Gastrocnemius medialis (tissue), 4 donors: ENCODE results near the gene NRG3. TPM values are rescaled to one million over a fixed set of nuclear protein-coding genes. Genes with fewer than 3 reads are reported as not detected.

ENCODE experiments used
- ATAC-seq, 2 donors: fragments of 150-250 bp; one replicate each; pipeline ENCODE4 v1.9.1; 2016
- DNase-seq, 2 donors: peaks; one replicate each; pipeline ENCODE4 v3.0.0-alpha.2; 2019
- H3K27ac ChIP-seq, 4 donors: fragments of 200-600 bp; sonication (generic); 1 replicate in 1 of 4; 2 replicates in 3 of 4; pipeline ENCODE4 v1.5.1; 2016 to 2018; ENCODE audit warnings: mild to moderate bottlenecking in 2 of 4, moderate library complexity in 1 of 4
- H3K27me3 ChIP-seq, 3 donors: fragments of 200-600 bp; sonication (generic) in 2 of 3; 1 replicate in 1 of 3; 2 replicates in 2 of 3; pipeline versions ENCODE4 v1.5.1 to v1.6.0; 2016 to 2019; ENCODE audit warnings: mild to moderate bottlenecking in 1 of 3, moderate library complexity in 1 of 3
- H3K36me3 ChIP-seq, 2 donors: fragments of 200-600 bp; sonication (generic) in 1 of 2; one replicate each; pipeline ENCODE4 v1.5.1; 2017 to 2018
- H3K4me1 ChIP-seq, 2 donors: fragments of 200-600 bp; sonication (generic) in 1 of 2; one replicate each; pipeline ENCODE4 v1.5.1; 2016 to 2017; ENCODE audit warnings: mild to moderate bottlenecking in 2 of 2
- H3K4me3 ChIP-seq, 4 donors: fragments of 200-600 bp; sonication (generic) in 3 of 4; 1 replicate in 1 of 4; 2 replicates in 3 of 4; pipeline ENCODE4 v1.5.1; 2016 to 2019; ENCODE audit warnings: mild to moderate bottlenecking in 2 of 4
- H3K9me3 ChIP-seq, 3 donors: fragments of 200-600 bp; sonication (generic) in 2 of 3; 1 replicate in 1 of 3; 2 replicates in 2 of 3; pipeline ENCODE4 v1.5.1; 2016 to 2019
- POLR2A ChIP-seq, 2 donors: fragments of 450-650 bp; IDR thresholded peaks; one replicate each; pipeline ENCODE4 v1.6.1; 2017; ENCODE audit warnings: antibody characterized with exemption in 2 of 2, mild to moderate bottlenecking in 2 of 2, moderate library complexity in 2 of 2
- in situ Hi-C, 4 donors: fragments of 200-750 bp; cut with MboI; loops; one replicate each; pipeline versions ENCODE4 v1.15.0 to v1.8.0; 2017; ENCODE audit warnings: low sequenced_read_pairs in 4 of 4
- intact Hi-C: fragments of 100-400 bp; cut with DNase I; formaldehyde crosslinking; loops from one replicate; pipeline ENCODE4 v1.15.1; 2023; ENCODE audit warnings: low total_unique reads
- total RNA-seq, 4 donors: library from RNA; depleted of rRNA; stranded (reverse); fragments of >200 nt; gene quantifications; one replicate each; pipeline versions ENCODE4 v1.1.0 to v1.2.3, GENCODE V29; 2016
- TF ChIP-seq, protein P1 (sequence below), 5 experiments: fragments of 450-650 bp in 3 of 5; fragments of 200-600 bp in 2 of 5; sonication (generic) in 2 of 5; IDR thresholded peaks in 4 of 5; conservative IDR thresholded peaks in 1 of 5; 1 replicate in 4 of 5; 2 replicates in 1 of 5; pipeline ENCODE4 v1.5.1; 2016 to 2019; ENCODE audit warnings: antibody characterized with exemption in 5 of 5, mild to moderate bottlenecking in 3 of 5, moderate library complexity in 3 of 5

The NRG3 gene
- total RNA-seq, 4 donors from 2014 or later: not detected

DNA sequence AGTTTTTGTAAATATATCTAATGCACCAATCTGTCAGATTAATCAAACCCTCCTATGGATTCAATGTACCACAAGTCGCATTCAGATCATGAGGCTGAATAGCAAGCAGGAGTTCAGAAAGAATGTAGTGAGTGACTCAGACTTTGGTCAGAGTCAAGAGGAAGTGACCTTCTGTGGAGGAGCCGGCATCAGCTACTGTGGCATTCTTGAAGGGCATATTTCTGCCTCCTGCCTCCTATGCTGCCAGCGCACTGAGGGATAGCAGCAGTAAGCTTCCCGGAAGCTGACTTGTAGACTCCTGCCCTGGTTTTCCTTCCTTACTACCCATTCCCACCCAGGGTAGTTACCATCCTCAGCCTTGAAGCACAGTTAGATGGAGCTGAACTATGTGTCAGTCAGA lies 867.5 kb downstream of the NRG3 start:
- in situ Hi-C loops (no loop called here), intact Hi-C loops (no loop called here)
- Histone ChIP-seq H3K36me3 (no peaks in the 10 kb centered on the region), H3K9me3 (no peaks in the 10 kb centered on the region), H3K4me1 (no peaks in the 10 kb centered on the region), H3K4me3 (no peak overlapping the region), H3K27me3 (no peaks in the 10 kb centered on the region), H3K27ac (no peak overlapping the region)
- no peak for ATAC-seq
- DNase-seq: no peak
- TF ChIP-seq POLR2A (IDR thresholded peaks at IDR 0.05): no peak
- TF ChIP-seq, protein P1, sequence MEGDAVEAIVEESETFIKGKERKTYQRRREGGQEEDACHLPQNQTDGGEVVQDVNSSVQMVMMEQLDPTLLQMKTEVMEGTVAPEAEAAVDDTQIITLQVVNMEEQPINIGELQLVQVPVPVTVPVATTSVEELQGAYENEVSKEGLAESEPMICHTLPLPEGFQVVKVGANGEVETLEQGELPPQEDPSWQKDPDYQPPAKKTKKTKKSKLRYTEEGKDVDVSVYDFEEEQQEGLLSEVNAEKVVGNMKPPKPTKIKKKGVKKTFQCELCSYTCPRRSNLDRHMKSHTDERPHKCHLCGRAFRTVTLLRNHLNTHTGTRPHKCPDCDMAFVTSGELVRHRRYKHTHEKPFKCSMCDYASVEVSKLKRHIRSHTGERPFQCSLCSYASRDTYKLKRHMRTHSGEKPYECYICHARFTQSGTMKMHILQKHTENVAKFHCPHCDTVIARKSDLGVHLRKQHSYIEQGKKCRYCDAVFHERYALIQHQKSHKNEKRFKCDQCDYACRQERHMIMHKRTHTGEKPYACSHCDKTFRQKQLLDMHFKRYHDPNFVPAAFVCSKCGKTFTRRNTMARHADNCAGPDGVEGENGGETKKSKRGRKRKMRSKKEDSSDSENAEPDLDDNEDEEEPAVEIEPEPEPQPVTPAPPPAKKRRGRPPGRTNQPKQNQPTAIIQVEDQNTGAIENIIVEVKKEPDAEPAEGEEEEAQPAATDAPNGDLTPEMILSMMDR (IDR thresholded peaks at IDR 0.05 in 4 of 5, conservative IDR thresholded peaks at IDR 0.05 in 1 of 5): no peak

- H3K27me3 ChIP-seq: no peaks in the 10 kb centered on the region
- H3K27ac ChIP-seq: no peak overlapping the region
- no peak for TF ChIP-seq POLR2A (IDR thresholded peaks at IDR 0.05)
- TF ChIP-seq, protein P1 (IDR thresholded peaks at IDR 0.05 in 4 of 5, conservative IDR thresholded peaks at IDR 0.05 in 1 of 5): no peak
- ATAC-seq (no peak), DNase-seq (no peak)
- intact Hi-C loops (no loop called here), in situ Hi-C loops (no loop called here)
- no peaks in the 10 kb centered on the region for H3K4me1 ChIP-seq
- H3K36me3 ChIP-seq: no peaks in the 10 kb centered on the region
- H3K9me3 ChIP-seq: no peaks in the 10 kb centered on the region
- H3K4me3 ChIP-seq: no peak overlapping the region
These were observed 867.9 kb downstream of the NRG3 start for GRCh38 chr10:82742898-82743297.

DNA sequence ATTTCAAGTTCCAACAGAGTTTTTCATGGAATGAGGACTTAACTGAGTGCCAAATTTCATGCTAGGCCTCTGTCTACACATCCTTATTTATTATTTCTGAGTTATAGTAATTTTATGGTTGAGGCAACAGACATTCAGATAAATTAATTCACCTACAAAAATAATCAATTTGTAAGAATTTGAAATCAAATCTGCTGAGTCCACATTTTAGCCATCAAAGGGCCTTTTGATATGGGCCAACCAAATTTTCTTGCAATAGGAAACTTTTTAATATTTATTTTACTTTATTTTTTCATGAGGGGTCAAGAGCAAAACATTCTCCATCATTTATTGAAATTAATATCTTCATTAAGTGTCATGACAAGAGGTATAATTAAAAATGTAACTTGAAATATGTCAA lies 875.5 kb downstream of the NRG3 start:
- H3K36me3 ChIP-seq: no peaks in the 10 kb centered on the region
- DNase-seq (no peak), ATAC-seq (no peak)
- H3K27me3 ChIP-seq: no peaks in the 10 kb centered on the region
- in situ Hi-C loops (no loop called here), intact Hi-C loops (no loop called here)
- H3K4me1 ChIP-seq: no peaks in the 10 kb centered on the region
- no peak for TF ChIP-seq POLR2A (IDR thresholded peaks at IDR 0.05)
- TF ChIP-seq, protein P1 (IDR thresholded peaks at IDR 0.05 in 4 of 5, conservative IDR thresholded peaks at IDR 0.05 in 1 of 5): no peak
- no peaks in the 10 kb centered on the region for H3K9me3 ChIP-seq
- no peak overlapping the region for H3K27ac ChIP-seq
- H3K4me3 ChIP-seq: no peak overlapping the region

GRCh38 chr10:82757397-82757796 lies 882.4 kb downstream of the NRG3 start:
- TF ChIP-seq POLR2A (IDR thresholded peaks at IDR 0.05): no peak
- TF ChIP-seq, protein P1 (IDR thresholded peaks at IDR 0.05 in 4 of 5, conservative IDR thresholded peaks at IDR 0.05 in 1 of 5): no peak
- intact Hi-C loops (no loop called here), in situ Hi-C loops (no loop called here)
- ATAC-seq: no peak
- DNase-seq: no peak
- no peak overlapping the region for H3K4me3 ChIP-seq
- H3K27me3 ChIP-seq: no peaks in the 10 kb centered on the region
- no peaks in the 10 kb centered on the region for H3K9me3 ChIP-seq
- H3K4me1 ChIP-seq: no peaks in the 10 kb centered on the region
- H3K36me3 ChIP-seq: no peaks in the 10 kb centered on the region
- H3K27ac ChIP-seq: no peak overlapping the region

DNA sequence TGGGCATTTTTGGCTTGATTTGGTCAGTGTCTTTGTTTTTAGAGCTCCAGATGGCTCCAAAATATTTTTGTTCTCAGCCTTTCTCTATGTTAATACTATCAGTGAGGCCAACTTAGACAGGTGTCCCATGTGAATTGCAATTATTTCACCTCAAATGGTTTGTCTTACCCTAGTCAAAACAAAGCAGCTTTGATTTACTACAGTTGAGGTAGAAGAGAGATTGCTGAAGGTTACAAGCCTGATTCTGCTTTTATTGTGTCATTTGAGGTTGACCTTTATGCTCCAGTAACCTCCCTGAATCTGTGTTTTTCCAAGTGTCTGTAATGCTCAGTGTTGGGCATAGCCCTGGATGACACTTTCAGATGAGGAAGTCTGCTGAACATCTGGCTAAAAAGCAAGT lies 882.9 kb downstream of the NRG3 start:
- Histone ChIP-seq H3K27ac (no peak overlapping the region), H3K4me3 (no peak overlapping the region), H3K36me3 (no peaks in the 10 kb centered on the region), H3K9me3 (no peaks in the 10 kb centered on the region), H3K4me1 (no peaks in the 10 kb centered on the region), H3K27me3 (no peaks in the 10 kb centered on the region)
- intact Hi-C loops: no loop called here
- no peak for TF ChIP-seq POLR2A (IDR thresholded peaks at IDR 0.05)
- TF ChIP-seq, protein P1 (IDR thresholded peaks at IDR 0.05 in 4 of 5, conservative IDR thresholded peaks at IDR 0.05 in 1 of 5): no peak
- ATAC-seq (no peak), DNase-seq (no peak)
- in situ Hi-C loops: no loop called here
